Measurements from ENCODE around the gene MRPL52. TPM values are rescaled to one million over a fixed set of nuclear protein-coding genes. Genes with fewer than 3 reads are reported as not detected.

Gene MRPL52
- total RNA-seq, 2 donors from 2014 or later = 54.5 to 195 TPM

DNA sequence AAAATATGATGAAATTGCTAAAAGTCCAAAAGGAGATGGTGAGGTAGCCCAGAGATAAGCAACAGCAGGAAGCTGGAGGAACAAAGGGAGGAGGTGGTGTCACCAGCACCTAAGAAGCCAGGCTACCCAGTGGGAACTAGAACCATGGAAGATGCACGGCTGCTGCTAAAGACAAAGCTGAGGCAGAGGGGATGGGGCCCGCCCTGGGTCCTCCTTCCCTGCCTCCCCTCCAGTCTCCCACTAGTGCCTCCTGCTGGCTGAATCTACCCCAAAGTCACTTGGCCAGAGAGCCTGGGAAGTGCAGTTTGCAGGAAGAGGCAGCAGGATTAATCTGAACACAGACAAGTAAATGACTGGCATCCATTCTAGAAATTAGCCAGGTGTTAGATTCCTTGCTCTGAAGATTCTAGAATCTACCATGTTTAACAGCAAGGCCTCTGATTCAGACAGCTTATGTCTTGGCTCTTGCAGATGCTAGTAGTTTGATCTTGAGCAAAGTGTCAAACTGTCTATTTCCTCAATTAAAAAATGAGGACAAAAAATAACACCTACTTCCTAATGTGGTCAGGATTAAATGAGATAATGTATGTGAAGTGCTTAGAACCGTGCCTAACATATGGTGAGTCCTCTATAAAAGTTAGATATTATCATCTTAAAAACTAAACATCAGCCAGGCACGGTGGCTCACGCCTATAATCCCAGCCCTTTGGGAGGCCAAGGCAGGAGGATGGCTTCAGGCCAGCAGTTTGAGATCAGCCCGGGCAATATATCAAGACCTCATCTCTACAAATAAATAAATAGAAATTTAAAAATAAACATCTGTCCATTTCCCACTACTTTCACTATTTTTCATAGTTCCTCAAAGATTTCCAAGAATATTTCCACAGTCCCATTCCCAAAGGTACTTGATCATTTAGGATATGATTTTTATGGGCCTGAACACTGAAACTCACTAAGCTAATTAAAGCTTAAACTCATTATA is 36.0 kb downstream of the MRPL52 start:
- no peaks in the 10 kb centered on the region for H3K4me1 ChIP-seq (replicated peaks)
- intact Hi-C loops (cut with DNase I) = no loop called here
- H3K9me3 ChIP-seq = no peaks in the 10 kb centered on the region
- TF ChIP-seq POLR2AphosphoS5 (IDR thresholded peaks at IDR 0.05) (no peak), POLR2A (IDR thresholded peaks at IDR 0.05) (no peak)
- TF ChIP-seq, protein P1, sequence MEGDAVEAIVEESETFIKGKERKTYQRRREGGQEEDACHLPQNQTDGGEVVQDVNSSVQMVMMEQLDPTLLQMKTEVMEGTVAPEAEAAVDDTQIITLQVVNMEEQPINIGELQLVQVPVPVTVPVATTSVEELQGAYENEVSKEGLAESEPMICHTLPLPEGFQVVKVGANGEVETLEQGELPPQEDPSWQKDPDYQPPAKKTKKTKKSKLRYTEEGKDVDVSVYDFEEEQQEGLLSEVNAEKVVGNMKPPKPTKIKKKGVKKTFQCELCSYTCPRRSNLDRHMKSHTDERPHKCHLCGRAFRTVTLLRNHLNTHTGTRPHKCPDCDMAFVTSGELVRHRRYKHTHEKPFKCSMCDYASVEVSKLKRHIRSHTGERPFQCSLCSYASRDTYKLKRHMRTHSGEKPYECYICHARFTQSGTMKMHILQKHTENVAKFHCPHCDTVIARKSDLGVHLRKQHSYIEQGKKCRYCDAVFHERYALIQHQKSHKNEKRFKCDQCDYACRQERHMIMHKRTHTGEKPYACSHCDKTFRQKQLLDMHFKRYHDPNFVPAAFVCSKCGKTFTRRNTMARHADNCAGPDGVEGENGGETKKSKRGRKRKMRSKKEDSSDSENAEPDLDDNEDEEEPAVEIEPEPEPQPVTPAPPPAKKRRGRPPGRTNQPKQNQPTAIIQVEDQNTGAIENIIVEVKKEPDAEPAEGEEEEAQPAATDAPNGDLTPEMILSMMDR (IDR thresholded peaks at IDR 0.05) = no peak
- H3K4me3 ChIP-seq = no peak overlapping the region
- no peak for DNase-seq (ENCODE audit: low spot score)
- 40% methylated on average over 6 of the region's 6 CpGs for WGBS
- no peak overlapping the region for H3K27ac ChIP-seq
- H3K36me3 ChIP-seq = no peaks in the 10 kb centered on the region
- no peaks in the 10 kb centered on the region for H3K27me3 ChIP-seq (replicated peaks; ENCODE audit: insufficient read depth)

DNA sequence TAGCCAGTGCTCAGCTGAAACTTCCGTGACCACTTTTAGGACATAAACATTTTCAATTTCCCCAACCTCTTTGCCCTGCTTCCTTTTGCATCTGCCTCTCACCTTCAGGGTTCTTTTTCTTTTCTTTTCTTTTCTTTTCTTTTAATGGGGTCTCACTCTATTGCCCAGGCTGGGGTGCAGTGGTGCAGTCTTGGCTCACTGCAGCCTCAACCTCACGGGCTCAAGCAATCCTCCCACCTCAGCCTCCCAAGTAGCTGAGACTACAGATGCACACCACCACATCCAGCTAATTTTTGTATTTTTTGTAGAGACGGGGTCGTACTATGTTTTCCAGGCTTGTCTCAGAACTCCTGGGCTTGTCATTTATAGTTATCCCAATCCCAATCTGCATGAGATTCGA is 37.2 kb downstream of the MRPL52 start:
- H3K4me1 ChIP-seq (replicated peaks) = no peaks in the 10 kb centered on the region
- WGBS = 97% methylated on average over 5 of the region's 5 CpGs
- H3K27me3 ChIP-seq (replicated peaks; ENCODE audit: insufficient read depth) = no peaks in the 10 kb centered on the region
- no peak for DNase-seq (ENCODE audit: low spot score)
- intact Hi-C loops (cut with DNase I) = no loop called here
- no peak overlapping the region for H3K4me3 ChIP-seq
- H3K27ac ChIP-seq = no peak overlapping the region
- no peak for TF ChIP-seq POLR2A (IDR thresholded peaks at IDR 0.05)
- TF ChIP-seq, protein P1 (IDR thresholded peaks at IDR 0.05) = no peak
- no peak for TF ChIP-seq POLR2AphosphoS5 (IDR thresholded peaks at IDR 0.05)
- H3K36me3 ChIP-seq = no peaks in the 10 kb centered on the region
- H3K9me3 ChIP-seq = no peaks in the 10 kb centered on the region

DNA sequence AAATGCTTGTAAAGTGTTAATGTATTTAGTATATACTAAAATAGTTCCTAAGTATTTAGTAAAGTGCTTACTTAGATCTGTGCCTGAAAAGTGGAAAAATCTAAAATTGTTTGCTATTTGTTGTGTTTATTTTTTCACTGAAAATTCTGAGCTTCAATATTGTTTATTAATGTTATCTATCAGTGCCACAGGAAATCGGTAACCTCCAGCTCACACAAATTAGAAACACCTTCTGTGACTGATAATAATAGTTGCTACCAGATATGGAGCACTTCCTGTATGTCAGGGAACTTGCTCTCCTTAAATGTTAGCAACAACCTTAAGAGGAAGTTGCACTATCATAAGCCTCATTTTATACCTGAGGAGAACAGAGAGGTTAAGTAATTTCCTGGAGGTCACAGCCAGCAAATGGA is 41.1 kb downstream of the MRPL52 start:
- 2% methylated on average over 1 of the region's 1 CpG for WGBS
- peak overlapping the region; percentile 100 for H3K27ac ChIP-seq
- intact Hi-C loops (cut with DNase I) = loop anchor here (5.0 kb wide), 2 partner anchors 46 to 106 kb away; partner anchors contain the start of gene RBM23
- TF ChIP-seq POLR2AphosphoS5 (IDR thresholded peaks at IDR 0.05) (no peak), POLR2A (IDR thresholded peaks at IDR 0.05) (no peak)
- TF ChIP-seq, protein P1 (IDR thresholded peaks at IDR 0.05) = no peak
- H3K4me3 ChIP-seq = peak overlapping the region; percentile 94 to 100
- H3K4me1 ChIP-seq (replicated peaks) = peaks cover 4% of the 10 kb centered on the region
- no peaks in the 10 kb centered on the region for H3K9me3 ChIP-seq
- H3K27me3 ChIP-seq (replicated peaks; ENCODE audit: insufficient read depth) = no peaks in the 10 kb centered on the region
- peaks cover 11 to 13% of the 10 kb centered on the region in 2 donors for H3K36me3 ChIP-seq
- DNase-seq (ENCODE audit: low spot score) = no peak

DNA sequence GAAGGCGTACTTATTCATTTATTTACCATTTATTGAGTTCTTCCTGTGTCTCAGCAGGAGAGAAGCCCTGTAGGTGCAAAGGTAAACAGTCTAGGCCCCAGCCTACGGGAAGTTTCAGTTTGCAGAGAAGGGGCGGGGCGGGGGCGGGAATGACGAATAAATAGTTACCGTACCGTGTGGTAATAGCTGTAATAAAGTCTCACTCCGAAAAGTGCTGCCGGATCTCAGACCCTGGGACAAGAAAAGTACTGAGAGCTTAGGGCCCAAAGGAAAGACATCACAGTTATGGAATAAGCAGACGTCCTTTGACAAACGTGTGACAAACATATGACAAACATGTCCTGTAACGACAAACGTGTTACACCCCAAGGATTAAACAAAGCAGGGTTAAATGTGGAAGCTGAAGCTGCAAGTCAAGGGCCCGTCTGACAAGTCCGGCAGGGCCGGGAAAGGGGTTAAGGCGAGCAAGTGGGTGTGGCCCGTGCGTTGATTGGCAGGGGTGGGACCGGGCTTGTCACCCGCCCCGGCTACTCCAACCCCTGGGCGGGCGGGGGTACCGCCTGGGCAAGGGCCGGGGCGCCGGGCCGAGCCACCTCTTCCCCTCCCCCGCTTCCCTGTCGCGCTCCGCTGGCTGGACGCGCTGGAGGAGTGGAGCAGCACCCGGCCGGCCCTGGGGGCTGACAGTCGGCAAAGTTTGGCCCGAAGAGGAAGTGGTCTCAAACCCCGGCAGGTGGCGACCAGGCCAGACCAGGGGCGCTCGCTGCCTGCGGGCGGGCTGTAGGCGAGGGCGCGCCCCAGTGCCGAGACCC is 41.7 kb downstream of the MRPL52 start, which contains the start of gene LRP10:
LRP10 (plus strand) TSS at position 517 of the 809 bp plus-strand sequence. CDS start 564 bp downstream, outside the sequence.
- peaks cover 4% of the 10 kb centered on the region for H3K4me1 ChIP-seq (replicated peaks)
- peak within 1 kb of the TSS; percentile 94 to 100 for H3K4me3 ChIP-seq
- WGBS = 0% methylated on average over 31 of the region's 50 CpGs
- H3K27me3 ChIP-seq (replicated peaks; ENCODE audit: insufficient read depth) = no peaks in the 10 kb centered on the region
- H3K27ac ChIP-seq = peak within 1 kb of the TSS; percentile 100
- no peaks in the 10 kb centered on the region for H3K9me3 ChIP-seq
- peaks cover 13 to 19% of the 10 kb centered on the region in 2 donors for H3K36me3 ChIP-seq
- intact Hi-C loops (cut with DNase I) = loop anchor here (5.0 kb wide), 2 partner anchors 46 to 106 kb away; partner anchors contain the start of gene RBM23
- peak; percentile 97 for DNase-seq (ENCODE audit: low spot score)
- TF ChIP-seq POLR2A (IDR thresholded peaks at IDR 0.05) (peak; percentile 93), POLR2AphosphoS5 (IDR thresholded peaks at IDR 0.05) (peak; percentile 88)
- TF ChIP-seq, protein P1 (IDR thresholded peaks at IDR 0.05) = peak in 2 of 4 experiments; percentile 7 to 30
